Karpas-422 (cell line): ENCODE results near the gene DRAXIN. TPM values are rescaled to one million over a fixed set of nuclear protein-coding genes. Genes with fewer than 3 reads are reported as not detected.

Source experiments
- DNase-seq: peaks from one replicate; pipeline ENCODE4 v3.0.0-alpha.2; 2015
- H2AFZ ChIP-seq: fragments of 200-600 bp; sonication (generic); 2 replicates; pipeline ENCODE4 v1.6.1; 2014; ENCODE audit warnings: antibody characterized with exemption, low read length, mixed read lengths
- H3K27ac ChIP-seq: fragments of 200-600 bp; sonication (generic); 2 replicates; pipeline ENCODE4 v1.5.1; 2014; ENCODE audit warnings: mild to moderate bottlenecking, low read length, moderate library complexity
- H3K27me3 ChIP-seq: fragments of 200-600 bp; sonication (generic); 2 replicates; pipeline ENCODE4 v1.6.1; 2014; ENCODE audit warnings: low read length, mixed read lengths
- H3K36me3 ChIP-seq: fragments of 200-600 bp; sonication (generic); 2 replicates; pipeline ENCODE4 v1.6.1; 2014; ENCODE audit warnings: low read length, mixed read lengths; ENCODE audit not compliant: insufficient read depth
- H3K4me1 ChIP-seq: fragments of 200-600 bp; sonication (generic); 2 replicates; pipeline ENCODE4 v1.6.1; 2014; ENCODE audit warnings: mild to moderate bottlenecking, low read length, mixed read lengths
- H3K4me2 ChIP-seq: fragments of 200-600 bp; sonication (generic); 2 replicates; pipeline ENCODE4 v1.6.1; 2014; ENCODE audit warnings: low read length, low read depth, mild to moderate bottlenecking; ENCODE audit not compliant: poor library complexity, severe bottlenecking
- H3K4me3 ChIP-seq: fragments of 200-600 bp; sonication (generic); 2 replicates; pipeline ENCODE4 v1.5.1; 2014; ENCODE audit warnings: mild to moderate bottlenecking, antibody characterized with exemption, low read length, mixed read lengths
- H3K79me2 ChIP-seq: fragments of 200-600 bp; sonication (generic); 2 replicates; pipeline ENCODE4 v1.6.1; 2014; ENCODE audit warnings: mild to moderate bottlenecking, low read length, mixed read lengths
- H3K9ac ChIP-seq: fragments of 200-600 bp; sonication (generic); 2 replicates; pipeline ENCODE4 v1.6.0; 2014; ENCODE audit warnings: low read length
- H3K9me2 ChIP-seq: fragments of 200-600 bp; sonication (generic), shearing (Covaris generic); replicated peaks from 2 replicates; pipeline ENCODE4 v1.6.0; 2014; ENCODE audit warnings: mild to moderate bottlenecking, low read length, moderate library complexity; ENCODE audit not compliant: insufficient read depth
- H3K9me3 ChIP-seq: fragments of 300-700, 200-600 bp; sonication (generic); 2 replicates; pipeline ENCODE4 v1.6.1; 2014; ENCODE audit warnings: low read length, mixed read lengths
- H4K20me1 ChIP-seq: fragments of 200-600 bp; sonication (generic); 2 replicates; pipeline ENCODE4 v1.6.1; 2014; ENCODE audit warnings: mild to moderate bottlenecking, antibody characterized with exemption, low read length, low read depth; ENCODE audit not compliant: insufficient read depth
- total RNA-seq: library from RNA; depleted of rRNA; stranded (reverse); fragments of >200 nt; shearing (Covaris generic); gene quantifications from 2 replicates; pipeline ENCODE4 v1.2.3, GENCODE V29; 2014; ENCODE audit warnings: low replicate concordance

Gene DRAXIN
- total RNA-seq, 1 experiment from 2014 or later: not detected

GRCh38 chr1:11753555-11754208, 62.2 kb downstream of the DRAXIN start:
- Histone ChIP-seq H2AFZ (no peak overlapping the region), H3K9ac (no peak overlapping the region), H3K4me2 (no peak overlapping the region)

DNA sequence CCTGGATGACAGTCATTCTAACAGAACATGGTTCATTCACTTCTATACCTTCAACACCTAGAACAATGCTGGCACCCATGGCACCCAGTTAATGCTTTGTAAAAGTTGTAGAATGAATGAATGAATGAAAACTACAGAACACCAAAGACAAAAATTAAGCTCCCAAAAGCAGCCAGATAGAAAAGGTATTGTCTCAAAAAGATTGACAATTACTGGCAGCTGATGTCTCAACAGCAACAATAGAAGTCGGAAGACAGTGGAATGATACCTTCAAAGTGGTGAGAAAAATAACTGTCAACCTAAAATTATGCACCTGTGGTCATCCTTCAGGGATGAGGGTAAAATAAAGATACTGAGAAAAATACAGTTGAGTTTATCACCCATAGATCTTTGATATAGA, 65.5 kb downstream of the DRAXIN start:
- Histone ChIP-seq H3K4me2 (no peak overlapping the region), H3K9me2 (no peaks in the 10 kb centered on the region), H3K4me3 (no peak overlapping the region), H3K9me3 (no peaks in the 10 kb centered on the region), H3K27ac (no peak overlapping the region), H3K9ac (no peak overlapping the region), H3K36me3 (no peaks in the 10 kb centered on the region), H2AFZ (no peak overlapping the region), H3K27me3 (no peaks in the 10 kb centered on the region), H3K79me2 (no peaks in the 10 kb centered on the region), H4K20me1 (no peaks in the 10 kb centered on the region), H3K4me1 (no peaks in the 10 kb centered on the region)
- no peak for DNase-seq

More at GRCh38 chr1:11753555-11754208, 62.2 kb downstream of the DRAXIN start:
- no peak for DNase-seq
- H3K27me3 ChIP-seq: no peaks in the 10 kb centered on the region
- H3K9me2 ChIP-seq: no peaks in the 10 kb centered on the region
- H4K20me1 ChIP-seq: no peaks in the 10 kb centered on the region
- no peak overlapping the region for H3K27ac ChIP-seq
- H3K9me3 ChIP-seq: no peaks in the 10 kb centered on the region
- no peaks in the 10 kb centered on the region for H3K4me1 ChIP-seq
- no peaks in the 10 kb centered on the region for H3K79me2 ChIP-seq
- no peak overlapping the region for H3K4me3 ChIP-seq
- H3K36me3 ChIP-seq: no peaks in the 10 kb centered on the region

GRCh38 chr1:11759791-11760190, 68.3 kb downstream of the DRAXIN start:
- Histone ChIP-seq H3K9ac (no peak overlapping the region), H3K79me2 (no peaks in the 10 kb centered on the region), H3K27ac (no peak overlapping the region), H3K9me2 (no peaks in the 10 kb centered on the region), H3K4me3 (no peak overlapping the region), H3K9me3 (no peaks in the 10 kb centered on the region), H3K4me2 (no peak overlapping the region), H3K36me3 (no peaks in the 10 kb centered on the region), H3K27me3 (no peaks in the 10 kb centered on the region), H4K20me1 (no peaks in the 10 kb centered on the region), H3K4me1 (no peaks in the 10 kb centered on the region), H2AFZ (no peak overlapping the region)
- DNase-seq: no peak

- no peaks in the 10 kb centered on the region for H4K20me1 ChIP-seq
- no peaks in the 10 kb centered on the region for H3K36me3 ChIP-seq
- no peaks in the 10 kb centered on the region for H3K79me2 ChIP-seq
- H3K4me3 ChIP-seq: no peak overlapping the region
- no peak overlapping the region for H2AFZ ChIP-seq
- no peaks in the 10 kb centered on the region for H3K9me2 ChIP-seq
- H3K4me1 ChIP-seq: no peaks in the 10 kb centered on the region
- H3K27ac ChIP-seq: no peak overlapping the region
- H3K9ac ChIP-seq: no peak overlapping the region
- no peak overlapping the region for H3K4me2 ChIP-seq
- DNase-seq: no peak
- H3K27me3 ChIP-seq: no peaks in the 10 kb centered on the region
- H3K9me3 ChIP-seq: no peaks in the 10 kb centered on the region
Measured at GRCh38 chr1:11761285-11761684, 69.8 kb downstream of the DRAXIN start.

- Histone ChIP-seq H2AFZ (no peak within 1 kb of the TSS), H3K9me3 (no peaks in the 10 kb centered on the region), H3K4me2 (no peak within 1 kb of the TSS), H3K4me3 (no peak within 1 kb of the TSS), H3K27me3 (no peaks in the 10 kb centered on the region), H3K9ac (no peak within 1 kb of the TSS), H3K9me2 (no peaks in the 10 kb centered on the region), H4K20me1 (no peaks in the 10 kb centered on the region), H3K27ac (no peak within 1 kb of the TSS), H3K36me3 (no peaks in the 10 kb centered on the region), H3K79me2 (no peaks in the 10 kb centered on the region), H3K4me1 (no peaks in the 10 kb centered on the region)
- DNase-seq: peak; percentile 49
Measured at GRCh38 chr1:11761988-11762406, 70.5 kb downstream of the DRAXIN start, which contains the start of gene C1orf167. Gene C1orf167, plus strand, starts transcription at chr1:11762193. Its CDS starts 2,208 bp downstream, at chr1:11764401.

- Histone ChIP-seq H3K9ac (no peak overlapping the region), H3K9me3 (no peaks in the 10 kb centered on the region), H3K9me2 (no peaks in the 10 kb centered on the region), H3K4me2 (no peak overlapping the region), H3K27me3 (no peaks in the 10 kb centered on the region), H3K4me1 (no peaks in the 10 kb centered on the region), H2AFZ (no peak overlapping the region), H4K20me1 (no peaks in the 10 kb centered on the region), H3K4me3 (no peak overlapping the region), H3K79me2 (no peaks in the 10 kb centered on the region), H3K27ac (no peak overlapping the region), H3K36me3 (no peaks in the 10 kb centered on the region)
- DNase-seq: no peak
Measured at GRCh38 chr1:11764115-11764514, 72.6 kb downstream of the DRAXIN start.

GRCh38 chr1:11764519-11764918, 73.0 kb downstream of the DRAXIN start:
- no peaks in the 10 kb centered on the region for H4K20me1 ChIP-seq
- H3K79me2 ChIP-seq: no peaks in the 10 kb centered on the region
- H3K27ac ChIP-seq: no peak overlapping the region
- H3K4me2 ChIP-seq: no peak overlapping the region
- no peaks in the 10 kb centered on the region for H3K27me3 ChIP-seq
- H3K9me2 ChIP-seq: no peaks in the 10 kb centered on the region
- H3K9me3 ChIP-seq: no peaks in the 10 kb centered on the region
- H3K4me1 ChIP-seq: no peaks in the 10 kb centered on the region
- DNase-seq: no peak
- no peak overlapping the region for H3K9ac ChIP-seq
- H3K36me3 ChIP-seq: no peaks in the 10 kb centered on the region
- H2AFZ ChIP-seq: no peak overlapping the region
- H3K4me3 ChIP-seq: no peak overlapping the region

- Histone ChIP-seq H3K27ac (no peak overlapping the region), H3K4me2 (no peak overlapping the region), H3K27me3 (no peaks in the 10 kb centered on the region), H4K20me1 (no peaks in the 10 kb centered on the region), H3K36me3 (no peaks in the 10 kb centered on the region), H3K9me3 (no peaks in the 10 kb centered on the region), H3K9ac (no peak overlapping the region), H3K79me2 (no peaks in the 10 kb centered on the region), H3K9me2 (no peaks in the 10 kb centered on the region), H3K4me3 (no peak overlapping the region), H3K4me1 (no peaks in the 10 kb centered on the region), H2AFZ (no peak overlapping the region)
- no peak for DNase-seq
Measured at GRCh38 chr1:11765661-11766428, 74.3 kb downstream of the DRAXIN start.
